ENCODE data around the gene ALDH1A2.

The ALDH1A2 gene

GRCh38 chr15:57911247-57911646, 154.3 kb downstream of the ALDH1A2 start:
- no peaks in the 10 kb centered on the region for H3K9me2 ChIP-seq (replicated peaks; ENCODE audit: control insufficient read depth, low read length)
- H3K79me2 ChIP-seq (ENCODE audit: control insufficient read depth, low read length), result no peaks in the 10 kb centered on the region
- no peaks in the 10 kb centered on the region for H3K27me3 ChIP-seq (ENCODE audit: control insufficient read depth, low read length)
- no peak overlapping the region for H3K4me2 ChIP-seq (ENCODE audit: low read length)
- H3K27ac ChIP-seq (ENCODE audit: low read depth, low read length), result no peak overlapping the region
- no peaks in the 10 kb centered on the region for H3K36me3 ChIP-seq (ENCODE audit: control insufficient read depth, low read length)
- no peaks in the 10 kb centered on the region for H3F3A ChIP-seq (ENCODE audit: control insufficient read depth, insufficient read depth)
- H3K9me3 ChIP-seq (ENCODE audit: control insufficient read depth, insufficient read depth, low read length), result no peaks in the 10 kb centered on the region
- TF ChIP-seq CTCF (IDR thresholded peaks at IDR 0.05; ENCODE audit: low read depth, low read length, poor library complexity, severe bottlenecking) (no peak), EZH2phosphoT487 (IDR thresholded peaks at IDR 0.05; ENCODE audit: borderline replicate concordance, low read length) (no peak)
- no peaks in the 10 kb centered on the region for H3K4me1 ChIP-seq (ENCODE audit: control insufficient read depth, low read length)
- H3K4me3 ChIP-seq (ENCODE audit: low read length), result no peak overlapping the region
- H4K20me1 ChIP-seq (ENCODE audit: control insufficient read depth, insufficient read depth, low read depth, low read length), result no peaks in the 10 kb centered on the region

GRCh38 chr15:57910672-57911071, 154.8 kb downstream of the ALDH1A2 start:
- TF ChIP-seq EZH2phosphoT487 (IDR thresholded peaks at IDR 0.05; ENCODE audit: borderline replicate concordance, low read length), result no peak
- TF ChIP-seq CTCF (IDR thresholded peaks at IDR 0.05; ENCODE audit: low read depth, low read length, poor library complexity, severe bottlenecking), result no peak

GRCh38 chr15:57909388-57909787, 156.1 kb downstream of the ALDH1A2 start:
- Histone ChIP-seq H3K9me3 (ENCODE audit: control insufficient read depth, insufficient read depth, low read length) (no peaks in the 10 kb centered on the region), H3K79me2 (ENCODE audit: control insufficient read depth, low read length) (no peaks in the 10 kb centered on the region), H4K20me1 (ENCODE audit: control insufficient read depth, insufficient read depth, low read depth, low read length) (no peaks in the 10 kb centered on the region), H3K27me3 (ENCODE audit: control insufficient read depth, low read length) (no peaks in the 10 kb centered on the region), H3K4me1 (ENCODE audit: control insufficient read depth, low read length) (no peaks in the 10 kb centered on the region), H3K36me3 (ENCODE audit: control insufficient read depth, low read length) (no peaks in the 10 kb centered on the region), H3K27ac (ENCODE audit: low read depth, low read length) (no peak overlapping the region), H3K4me3 (ENCODE audit: low read length) (no peak overlapping the region), H3K9me2 (replicated peaks; ENCODE audit: control insufficient read depth, low read length) (no peaks in the 10 kb centered on the region), H3F3A (ENCODE audit: control insufficient read depth, insufficient read depth) (no peaks in the 10 kb centered on the region), H3K4me2 (ENCODE audit: low read length) (no peak overlapping the region)
- no peak for TF ChIP-seq EZH2phosphoT487 (IDR thresholded peaks at IDR 0.05; ENCODE audit: borderline replicate concordance, low read length)
- TF ChIP-seq CTCF (IDR thresholded peaks at IDR 0.05; ENCODE audit: low read depth, low read length, poor library complexity, severe bottlenecking), result no peak

More at GRCh38 chr15:57910672-57911071, 154.8 kb downstream of the ALDH1A2 start:
- Histone ChIP-seq H3K4me1 (ENCODE audit: control insufficient read depth, low read length) (no peaks in the 10 kb centered on the region), H3K9me2 (replicated peaks; ENCODE audit: control insufficient read depth, low read length) (no peaks in the 10 kb centered on the region), H3K79me2 (ENCODE audit: control insufficient read depth, low read length) (no peaks in the 10 kb centered on the region), H3K27ac (ENCODE audit: low read depth, low read length) (no peak overlapping the region), H3F3A (ENCODE audit: control insufficient read depth, insufficient read depth) (no peaks in the 10 kb centered on the region), H3K4me2 (ENCODE audit: low read length) (no peak overlapping the region), H3K4me3 (ENCODE audit: low read length) (no peak overlapping the region), H3K36me3 (ENCODE audit: control insufficient read depth, low read length) (no peaks in the 10 kb centered on the region), H3K9me3 (ENCODE audit: control insufficient read depth, insufficient read depth, low read length) (no peaks in the 10 kb centered on the region), H3K27me3 (ENCODE audit: control insufficient read depth, low read length) (no peaks in the 10 kb centered on the region), H4K20me1 (ENCODE audit: control insufficient read depth, insufficient read depth, low read depth, low read length) (no peaks in the 10 kb centered on the region)
